IMR-90 (cell line): ENCODE data around the gene ALKBH7. TPM values are rescaled to one million over a fixed set of nuclear protein-coding genes. Genes with fewer than 3 reads are reported as not detected.
A peak's percentile ranks its signal among the peaks of the same experiment; 100 is the strongest.

ENCODE experiments used
- ATAC-seq: fragments of 200-7000 bp; cut with Tn5 transposase; 2 replicates; pipeline ENCODE4 v1.9.1; 2020; ENCODE audit warnings: low read depth, mild to moderate bottlenecking, moderate library complexity
- BruUV-seq: library from RNA; stranded (reverse); fragments of 400-500 nt; replicated peaks from 2 replicates; lab custom pipeline; 2021; lab: Mats Ljungman, UMichigan
- CTCF ChIA-PET: fragments of 300-600 bp; formaldehyde crosslinking; extraction: SDS; loops from one replicate; lab custom pipeline; 2021; ENCODE audit warnings: antibody characterized with exemption; lab: Yijun Ruan, JAX
- POLR2A ChIA-PET: fragments of 300-600 bp; sonication (Branson Sonifier 250); formaldehyde crosslinking; loops from one replicate; lab custom pipeline; 2022; ENCODE audit warnings: antibody characterized with exemption; ENCODE audit not compliant: unreplicated experiment; lab: Charles Lee
- DNase-seq: peaks from one replicate; pipeline ENCODE4 v3.0.0; 2013
- H2AFZ ChIP-seq: replicated peaks from 2 replicates; pipeline ENCODE3; 2013; ENCODE audit warnings: low read length, mild to moderate bottlenecking; ENCODE audit not compliant: poor library complexity
- H2AK5ac ChIP-seq: 2 replicates; pipeline ENCODE4 v1.6.1; 2013; ENCODE audit warnings: low read depth, low read length, inconsistent platforms
- H2AK9ac ChIP-seq: replicated peaks from 2 replicates; pipeline ENCODE3; 2013; ENCODE audit warnings: mild to moderate bottlenecking, low read depth, low read length, moderate library complexity; ENCODE audit not compliant: poor library complexity
- H2BK120ac ChIP-seq: 2 replicates; pipeline ENCODE4 v1.6.1; 2013; ENCODE audit warnings: low read depth, low read length, inconsistent platforms
- H2BK15ac ChIP-seq: 3 replicates; pipeline ENCODE4 v1.6.1; 2013; ENCODE audit warnings: low read depth, low read length, inconsistent platforms
- H2BK20ac ChIP-seq: 2 replicates; pipeline ENCODE4 v1.6.1; 2013; ENCODE audit warnings: low read depth, mild to moderate bottlenecking, inconsistent platforms, low read length, moderate library complexity
- H2BK5ac ChIP-seq: 2 replicates; pipeline ENCODE4 v1.6.1; 2013; ENCODE audit warnings: mild to moderate bottlenecking, low read depth, low read length, inconsistent platforms; ENCODE audit not compliant: poor library complexity, severe bottlenecking
- H3K14ac ChIP-seq: replicated peaks from 2 replicates; pipeline ENCODE4 v1.6.1; 2013; ENCODE audit warnings: low read depth, low read length, inconsistent platforms
- H3K18ac ChIP-seq: 2 replicates; pipeline ENCODE4 v1.6.1; 2013; ENCODE audit warnings: low read depth, low read length, control low read depth
- H3K23ac ChIP-seq: 2 replicates; pipeline ENCODE4 v1.6.1; 2013; ENCODE audit warnings: low read depth, low read length, inconsistent platforms
- H3K27ac ChIP-seq: 2 replicates; pipeline ENCODE4 v1.5.1; 2013; ENCODE audit warnings: mild to moderate bottlenecking, control low read depth, low read length; ENCODE audit not compliant: insufficient read depth
- H3K27me3 ChIP-seq: 2 replicates; pipeline ENCODE4 v1.6.1; 2013; ENCODE audit warnings: low read length; ENCODE audit not compliant: control insufficient read depth, insufficient read depth
- H3K36me3 ChIP-seq: 2 replicates; pipeline ENCODE4 v1.6.1; 2013; ENCODE audit warnings: low read length, mixed read lengths; ENCODE audit not compliant: control insufficient read depth, insufficient read depth
- H3K4ac ChIP-seq: 2 replicates; pipeline ENCODE4 v1.6.1; 2013; ENCODE audit warnings: low read depth, low read length, inconsistent platforms
- H3K4me1 ChIP-seq: 2 replicates; pipeline ENCODE4 v1.6.1; 2013; ENCODE audit warnings: low read length, mixed read lengths; ENCODE audit not compliant: control insufficient read depth, insufficient read depth
- H3K4me2 ChIP-seq: 2 replicates; pipeline ENCODE4 v1.6.1; 2013; ENCODE audit warnings: low read depth, mild to moderate bottlenecking, control low read depth, low read length, moderate library complexity
- H3K4me3 ChIP-seq: 2 replicates; pipeline ENCODE4 v1.5.1; 2013; ENCODE audit warnings: low read depth, mild to moderate bottlenecking, control low read depth, low read length, moderate library complexity; ENCODE audit not compliant: insufficient read depth
- H3K56ac ChIP-seq: 2 replicates; pipeline ENCODE4 v1.6.1; 2013; ENCODE audit warnings: low read length, inconsistent platforms; ENCODE audit not compliant: insufficient read depth; ENCODE audit errors: extremely low read depth
- H3K79me1 ChIP-seq, 2 experiments: 2 replicates each; pipeline ENCODE4 v1.6.1; 2013; ENCODE audit warnings: low read length in 2 of 2, inconsistent platforms in 1 of 2, low read depth in 1 of 2
- H3K9ac ChIP-seq: 2 replicates; pipeline ENCODE4 v1.6.1; 2013; ENCODE audit warnings: low read depth, low read length, control low read depth
- H3K9me1 ChIP-seq: 2 replicates; pipeline ENCODE4 v1.6.1; 2013; ENCODE audit warnings: low read length, inconsistent platforms; ENCODE audit not compliant: insufficient read depth
- H3K9me3 ChIP-seq: 2 replicates; pipeline ENCODE4 v1.6.1; 2013; ENCODE audit warnings: low read length; ENCODE audit not compliant: control insufficient read depth, insufficient read depth
- H4K20me1 ChIP-seq: 2 replicates; pipeline ENCODE4 v1.6.1; 2013; ENCODE audit warnings: low read length, inconsistent platforms; ENCODE audit not compliant: insufficient read depth
- H4K5ac ChIP-seq: 2 replicates; pipeline ENCODE4 v1.6.1; 2013; ENCODE audit warnings: mild to moderate bottlenecking, low read depth, low read length, control low read depth
- H4K8ac ChIP-seq, 2 experiments: 2 replicates each; pipeline ENCODE4 v1.6.1; 2013; ENCODE audit warnings: low read depth in 2 of 2, low read length in 2 of 2, control low read depth in 1 of 2, inconsistent platforms in 1 of 2
- H4K91ac ChIP-seq: 2 replicates; pipeline ENCODE4 v1.6.1; 2013; ENCODE audit warnings: low read depth, low read length, inconsistent platforms; ENCODE audit not compliant: insufficient read depth
- MAZ ChIP-seq: IDR thresholded peaks from 2 replicates; pipeline ENCODE4 v1.6.1; 2012; ENCODE audit warnings: low read depth, mild to moderate bottlenecking, low read length, improper control_type of control experiment, moderate library complexity, borderline replicate concordance
- MXI1 ChIP-seq: IDR thresholded peaks from 2 replicates; pipeline ENCODE4 v1.6.1; 2012; ENCODE audit warnings: low read depth, mild to moderate bottlenecking, low read length, moderate library complexity, borderline replicate concordance
- RAD21 ChIP-seq: IDR thresholded peaks from 2 replicates; pipeline ENCODE4 v1.6.1; 2012; ENCODE audit warnings: low read length, improper control_type of control experiment
- RFX5 ChIP-seq: IDR thresholded peaks from 2 replicates; pipeline ENCODE4 v1.8.0; 2012; ENCODE audit warnings: low read depth, mild to moderate bottlenecking, low read length, moderate library complexity
- SMC3 ChIP-seq: fragments of 150-350 bp; IDR thresholded peaks from 2 replicates; pipeline ENCODE4 v1.6.1; 2016; ENCODE audit warnings: low read depth, mild to moderate bottlenecking, antibody characterized with exemption, low read length, moderate library complexity
- whole genome bisulfite sequencing, 2 experiments: methylation state at CpG; one replicate each; pipeline versions ENCODE4 v1.1.5 to v1.1.7; 2013; ENCODE audit warnings: missing lambda C conversion rate in 2 of 2; ENCODE audit not compliant: insufficient read length in 1 of 2; ENCODE audit errors: extremely low coverage in 2 of 2; 5-methylcytosine and 5-hydroxymethylcytosine counted together
- dilution Hi-C: fragments of 300-500 bp; cut with HindIII; formaldehyde crosslinking; loops from one replicate; pipeline ENCODE4 v1.14.3; 2018; ENCODE audit warnings: low sequenced_read_pairs; ENCODE audit not compliant: unreplicated experiment
- in situ Hi-C: fragments of 300-500 bp; cut with MboI; formaldehyde crosslinking; loops from 3 replicates; pipeline ENCODE4 v1.14.3; 2019; ENCODE audit warnings: low sequenced_read_pairs, inconsistent platforms, mixed read lengths
- intact Hi-C: fragments of 100-400 bp; cut with micrococcal nuclease; formaldehyde crosslinking; loops from 2 replicates; pipeline ENCODE4 v1.10.0; 2022
- polyA plus RNA-seq, 3 experiments: library from polyadenylated mRNA; depleted of rRNA; stranded (reverse); fragments of >200 nt; gene quantifications; 2 replicates each; pipeline ENCODE4 v1.2.3, GENCODE V29; 2012; ENCODE audit warnings: low replicate concordance in 1 of 3
- total RNA-seq: library from RNA; depleted of rRNA; stranded (reverse); fragments of >200 nt; gene quantifications from 2 replicates; pipeline ENCODE4 v1.2.3, GENCODE V29; 2012
- TF ChIP-seq, protein P1 (sequence below): conservative IDR thresholded peaks from 2 replicates; pipeline ENCODE4 v1.5.1; 2012; ENCODE audit warnings: mild to moderate bottlenecking, low read depth, low read length, improper control_type of control experiment
- TF ChIP-seq, protein P2 (sequence below): fragments of 150-350 bp; IDR thresholded peaks from 2 replicates; pipeline ENCODE4 v1.6.1; 2017; ENCODE audit warnings: mild to moderate bottlenecking, antibody characterized with exemption, low read length, low read depth

ALKBH7 gene
- total and polyA plus RNA-seq, 2 of the 4 experiments (the other 2 are of a cell fraction), result 9.3 to 22.5 TPM

DNA sequence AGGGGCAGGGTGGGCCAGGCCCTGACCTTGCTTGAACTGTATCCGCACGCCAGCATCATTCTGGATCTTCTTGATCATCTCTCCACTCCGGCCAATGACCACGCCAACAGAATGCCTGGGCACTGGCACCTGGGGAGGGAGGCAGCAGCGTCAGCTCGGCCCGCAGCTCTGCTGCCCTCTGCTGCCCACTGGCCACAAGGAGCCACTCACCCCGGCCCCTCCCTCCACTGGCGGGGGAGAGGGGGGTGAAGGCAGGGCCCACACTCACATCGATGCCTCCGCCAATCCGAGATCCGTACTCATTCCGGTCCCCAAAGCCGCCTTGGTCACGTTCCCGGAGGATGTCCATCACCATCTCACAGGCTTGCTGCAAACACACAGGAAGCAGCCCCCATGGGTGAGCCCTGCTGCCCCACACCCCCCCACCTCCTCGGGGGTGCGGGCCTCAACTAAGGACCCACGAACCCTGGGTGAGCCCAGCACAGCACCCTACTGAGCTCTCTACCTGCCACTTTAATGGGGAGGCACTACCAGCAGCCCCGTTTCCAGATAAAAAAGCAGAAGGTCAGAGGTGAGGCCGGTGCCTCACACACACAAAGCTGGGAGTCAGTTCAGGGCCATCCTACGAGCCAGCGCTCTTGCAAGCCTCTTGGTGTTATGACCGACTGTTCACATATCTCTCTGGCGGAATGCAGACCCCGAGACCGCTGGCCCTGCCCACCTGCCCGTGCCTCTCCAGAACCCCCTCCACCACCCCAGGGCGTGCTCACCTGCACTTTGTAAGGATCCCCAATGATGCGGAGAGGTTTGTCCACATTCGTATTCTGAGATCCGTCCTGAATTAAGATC, 45.3 kb downstream of the ALKBH7 start:
- TF ChIP-seq MXI1, result no peak
- TF ChIP-seq, protein P1, sequence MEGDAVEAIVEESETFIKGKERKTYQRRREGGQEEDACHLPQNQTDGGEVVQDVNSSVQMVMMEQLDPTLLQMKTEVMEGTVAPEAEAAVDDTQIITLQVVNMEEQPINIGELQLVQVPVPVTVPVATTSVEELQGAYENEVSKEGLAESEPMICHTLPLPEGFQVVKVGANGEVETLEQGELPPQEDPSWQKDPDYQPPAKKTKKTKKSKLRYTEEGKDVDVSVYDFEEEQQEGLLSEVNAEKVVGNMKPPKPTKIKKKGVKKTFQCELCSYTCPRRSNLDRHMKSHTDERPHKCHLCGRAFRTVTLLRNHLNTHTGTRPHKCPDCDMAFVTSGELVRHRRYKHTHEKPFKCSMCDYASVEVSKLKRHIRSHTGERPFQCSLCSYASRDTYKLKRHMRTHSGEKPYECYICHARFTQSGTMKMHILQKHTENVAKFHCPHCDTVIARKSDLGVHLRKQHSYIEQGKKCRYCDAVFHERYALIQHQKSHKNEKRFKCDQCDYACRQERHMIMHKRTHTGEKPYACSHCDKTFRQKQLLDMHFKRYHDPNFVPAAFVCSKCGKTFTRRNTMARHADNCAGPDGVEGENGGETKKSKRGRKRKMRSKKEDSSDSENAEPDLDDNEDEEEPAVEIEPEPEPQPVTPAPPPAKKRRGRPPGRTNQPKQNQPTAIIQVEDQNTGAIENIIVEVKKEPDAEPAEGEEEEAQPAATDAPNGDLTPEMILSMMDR, result peak; percentile 36
- TF ChIP-seq, protein P2, sequence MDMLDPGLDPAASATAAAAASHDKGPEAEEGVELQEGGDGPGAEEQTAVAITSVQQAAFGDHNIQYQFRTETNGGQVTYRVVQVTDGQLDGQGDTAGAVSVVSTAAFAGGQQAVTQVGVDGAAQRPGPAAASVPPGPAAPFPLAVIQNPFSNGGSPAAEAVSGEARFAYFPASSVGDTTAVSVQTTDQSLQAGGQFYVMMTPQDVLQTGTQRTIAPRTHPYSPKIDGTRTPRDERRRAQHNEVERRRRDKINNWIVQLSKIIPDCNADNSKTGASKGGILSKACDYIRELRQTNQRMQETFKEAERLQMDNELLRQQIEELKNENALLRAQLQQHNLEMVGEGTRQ, result no peak
- peak; percentile 58; the same call in 1 of the 2 replicates for TF ChIP-seq MAZ
- no peak for TF ChIP-seq RFX5
- peak; percentile 32; the same call in 1 of the 2 replicates for TF ChIP-seq SMC3
- peak; percentile 37 for TF ChIP-seq RAD21
- no TSS peak for BruUV-seq
- Histone ChIP-seq H2AFZ (no peak overlapping the region), H3K27me3 (no peaks in the 10 kb centered on the region), H2BK5ac (no peak overlapping the region), H3K79me1 (peaks cover 0 to 41% of the 10 kb centered on the region in 2 experiments; a peak in 2 of 4 replicates), H3K14ac (no peak overlapping the region), H4K5ac (no peak overlapping the region), H4K8ac (no peak overlapping the region), H2BK15ac (no peak overlapping the region), H3K4me3 (no peak overlapping the region), H2BK120ac (no peak overlapping the region), H3K18ac (no peak overlapping the region), H2BK20ac (no peak overlapping the region), H3K23ac (no peak overlapping the region), H3K4me2 (no peak overlapping the region), H2AK9ac (peak overlapping the region; percentile 55), H3K36me3 (peaks cover 77% of the 10 kb centered on the region), H3K9ac (no peak overlapping the region), H3K27ac (no peak overlapping the region), H3K4ac (no peak overlapping the region), H4K20me1 (peaks cover 57% of the 10 kb centered on the region), H3K56ac (no peak overlapping the region), H4K91ac (no peak overlapping the region), H3K4me1 (no peaks in the 10 kb centered on the region), H3K9me1 (no peaks in the 10 kb centered on the region), H2AK5ac (no peak overlapping the region; the same call in 1 of the 2 replicates), H3K9me3 (no peaks in the 10 kb centered on the region)
- WGBS, 2 experiments, result 80% methylated on average over 6 of the region's 33 CpGs; no CpG with 5 or more reads in 1 of the 2 experiments
- peak; percentile 77 for ATAC-seq
- peak; percentile 5 for DNase-seq
- in situ Hi-C loops (no loop called here), intact Hi-C loops (loop anchor here (10.0 kb wide), 1 partner anchor 373 kb away; no protein-coding TSS in a partner anchor), dilution Hi-C loops (no loop called here)
- CTCF ChIA-PET, result no interaction called here
- POLR2A ChIA-PET, result no interaction called here
